Left forelimb (tissue), 1 donor: ENCODE data around the gene ORAI3.
"Not testable (repeated sequence)": the region's sequence is repeated elsewhere in the genome, so short reads cannot be mapped to it uniquely, and the experiment has no call there.

Experiments
- DNase-seq: peaks from one replicate; pipeline ENCODE4 v3.0.0-alpha.2; 2018; ENCODE audit warnings: low spot score

Gene ORAI3

GRCh38 chr16:30924076-30924912 lies 24.6 kb upstream of the ORAI3 start:
- no peak for DNase-seq

- DNase-seq: no peak
Measured at GRCh38 chr16:30924913-30925631, 23.8 kb upstream of the ORAI3 start.

- no peak for DNase-seq
Measured at GRCh38 chr16:30925632-30925987, 23.3 kb upstream of the ORAI3 start.

GRCh38 chr16:30925995-30926811 lies 22.7 kb upstream of the ORAI3 start:
- DNase-seq: no peak

GRCh38 chr16:30926937-30927788 lies 21.7 kb upstream of the ORAI3 start:
- DNase-seq: no peak

GRCh38 chr16:30927789-30928378 lies 21.0 kb upstream of the ORAI3 start:
- peak; percentile 82 for DNase-seq

- DNase-seq: no peak
Measured at GRCh38 chr16:30928390-30928789, 20.5 kb upstream of the ORAI3 start.

- no peak for DNase-seq
Measured at GRCh38 chr16:30929167-30929566, 19.7 kb upstream of the ORAI3 start.

GRCh38 chr16:30930160-30930571 lies 18.7 kb upstream of the ORAI3 start:
- no peak for DNase-seq

- DNase-seq: no peak
Measured at GRCh38 chr16:30931068-30931650, 17.7 kb upstream of the ORAI3 start.

- DNase-seq: no peak
Measured at GRCh38 chr16:30934827-30935557, 13.9 kb upstream of the ORAI3 start.

GRCh38 chr16:30937692-30938091 lies 11.2 kb upstream of the ORAI3 start:
- DNase-seq: no peak

- not testable (repeated sequence) for DNase-seq
Measured at GRCh38 chr16:30939571-30939970, 9.3 kb upstream of the ORAI3 start.

- DNase-seq: no peak
Measured at GRCh38 chr16:30941600-30942425, 7.1 kb upstream of the ORAI3 start.

GRCh38 chr16:30942426-30942806 lies 6.5 kb upstream of the ORAI3 start:
- no peak for DNase-seq

- DNase-seq: no peak
Measured at GRCh38 chr16:30944352-30944751, 4.5 kb upstream of the ORAI3 start.

GRCh38 chr16:30946671-30947540 lies 2.0 kb upstream of the ORAI3 start:
- DNase-seq: no peak

GRCh38 chr16:30947541-30947858 lies 1.4 kb upstream of the ORAI3 start:
- DNase-seq: no peak
